Activated CD8-positive, alpha-beta memory T cell treated with anti-CD3 and anti-CD28 coated beads, Interleukin-2, amount 50 U/mL, for 24 hours (primary cell): ENCODE measurements around the gene TMTC1.
"Not testable (repeated sequence)": the region's sequence is repeated elsewhere in the genome, so short reads cannot be mapped to it uniquely, and the experiment has no call there.

Experiments used
- DNase-seq: peaks from one replicate; pipeline ENCODE4 v3.0.0-alpha.2; 2020; ENCODE audit errors: extremely low read depth

Gene TMTC1

DNA sequence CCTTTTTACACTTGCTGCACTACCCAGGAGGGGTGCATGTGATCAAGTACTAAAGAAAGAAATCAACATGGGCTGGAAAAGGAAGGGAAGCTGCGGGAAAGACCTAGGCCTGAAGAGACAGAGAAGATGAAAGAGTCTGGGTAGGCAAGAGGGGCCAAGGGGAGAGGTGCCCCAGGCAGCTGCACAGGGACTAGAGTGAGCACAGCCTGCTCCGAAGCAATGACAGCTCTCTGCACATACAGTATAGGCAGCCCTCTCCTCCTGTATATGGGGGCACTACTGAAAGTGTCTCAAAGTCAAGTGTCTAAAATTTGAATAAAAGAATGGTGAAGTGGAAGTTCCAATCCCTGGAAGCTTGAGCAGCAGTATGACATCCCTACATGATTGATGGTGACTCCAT is 112.0 kb downstream of the TMTC1 start:
- DNase-seq, result no peak

DNA sequence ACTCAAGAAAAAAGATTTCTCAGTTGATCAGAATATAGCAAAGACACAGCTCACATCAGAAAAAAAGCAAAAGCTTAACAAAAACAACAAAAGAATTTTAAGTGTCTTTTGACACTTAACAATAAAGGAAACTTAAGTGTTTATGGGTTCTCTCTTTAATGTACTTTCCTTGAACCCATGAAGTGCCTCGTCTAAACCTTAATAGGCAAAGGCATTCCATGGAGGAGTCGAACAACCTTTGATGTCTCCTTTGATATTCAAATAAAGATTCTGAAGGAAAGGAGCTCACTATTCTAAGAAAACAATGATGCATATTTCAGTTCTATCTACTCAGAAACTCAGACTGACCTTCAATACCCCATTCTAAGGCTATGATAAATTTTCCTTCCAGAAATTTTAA is 116.7 kb downstream of the TMTC1 start:
- DNase-seq, result no peak

DNA sequence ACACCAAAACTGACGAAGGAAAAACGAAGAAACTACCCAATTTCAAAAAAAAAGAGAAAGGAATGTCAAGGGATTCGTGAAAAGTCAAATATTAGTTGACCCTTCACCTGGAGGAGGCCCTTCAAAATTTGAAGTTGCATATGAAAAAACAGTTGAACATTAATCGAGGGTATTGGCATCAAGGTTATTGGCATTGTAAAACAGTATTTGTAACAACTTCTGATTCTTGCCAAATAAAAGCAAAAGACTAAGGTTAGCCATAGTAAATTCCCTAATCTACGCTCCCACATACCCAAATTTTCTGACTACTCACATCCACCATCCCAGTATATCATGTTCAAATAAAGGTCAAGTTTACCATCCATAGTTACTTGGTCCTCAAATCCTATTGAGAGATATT is 118.6 kb downstream of the TMTC1 start:
- DNase-seq, result no peak

DNA sequence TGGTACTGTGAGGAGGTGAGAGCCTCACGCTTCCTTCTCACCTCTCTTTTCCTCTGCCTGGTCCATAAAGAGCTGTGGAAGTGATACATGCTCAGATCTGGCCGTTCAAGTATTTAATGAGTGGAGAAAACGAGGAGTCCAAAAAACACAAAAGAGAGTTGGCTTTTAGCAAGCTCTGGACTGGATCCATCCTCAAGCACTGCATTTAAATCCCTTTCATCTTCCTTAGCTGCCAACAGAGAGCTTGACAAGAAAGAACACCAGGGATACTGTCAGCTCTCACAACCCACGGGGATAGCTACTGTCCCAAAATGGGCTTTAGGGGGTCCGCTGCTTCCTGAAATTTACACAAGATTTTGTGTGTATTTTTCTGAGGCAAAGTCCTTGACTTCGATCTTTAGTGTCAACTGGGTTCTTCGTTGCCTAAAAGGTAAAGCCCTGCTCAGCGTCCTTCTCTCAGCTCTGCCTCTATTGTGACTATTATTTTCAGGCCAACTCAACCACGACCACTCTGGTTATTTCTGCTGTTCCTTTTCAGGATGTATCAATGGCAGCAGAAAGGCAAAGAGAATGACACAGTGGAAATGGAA is 120.9 kb downstream of the TMTC1 start:
- DNase-seq, result no peak

DNA sequence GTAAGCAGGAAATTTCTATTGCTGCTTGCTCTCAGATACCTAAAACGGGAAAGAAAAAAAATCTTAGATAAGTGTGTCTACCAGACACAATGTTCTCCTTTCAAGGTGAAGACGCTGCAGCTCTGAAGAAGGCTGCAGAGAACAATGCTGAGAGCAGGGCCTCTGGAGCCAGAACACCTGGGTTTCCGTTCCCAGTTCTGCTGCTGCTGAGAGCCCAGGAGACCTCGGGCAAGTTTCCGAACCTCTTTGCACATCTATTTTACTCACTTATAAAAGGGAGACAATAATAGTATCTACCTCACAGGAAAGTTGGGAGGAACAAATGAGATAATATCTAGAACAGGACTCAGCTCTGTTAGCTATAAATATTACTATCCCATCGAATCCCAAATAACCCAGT is 122.9 kb downstream of the TMTC1 start:
- DNase-seq, result no peak

DNA sequence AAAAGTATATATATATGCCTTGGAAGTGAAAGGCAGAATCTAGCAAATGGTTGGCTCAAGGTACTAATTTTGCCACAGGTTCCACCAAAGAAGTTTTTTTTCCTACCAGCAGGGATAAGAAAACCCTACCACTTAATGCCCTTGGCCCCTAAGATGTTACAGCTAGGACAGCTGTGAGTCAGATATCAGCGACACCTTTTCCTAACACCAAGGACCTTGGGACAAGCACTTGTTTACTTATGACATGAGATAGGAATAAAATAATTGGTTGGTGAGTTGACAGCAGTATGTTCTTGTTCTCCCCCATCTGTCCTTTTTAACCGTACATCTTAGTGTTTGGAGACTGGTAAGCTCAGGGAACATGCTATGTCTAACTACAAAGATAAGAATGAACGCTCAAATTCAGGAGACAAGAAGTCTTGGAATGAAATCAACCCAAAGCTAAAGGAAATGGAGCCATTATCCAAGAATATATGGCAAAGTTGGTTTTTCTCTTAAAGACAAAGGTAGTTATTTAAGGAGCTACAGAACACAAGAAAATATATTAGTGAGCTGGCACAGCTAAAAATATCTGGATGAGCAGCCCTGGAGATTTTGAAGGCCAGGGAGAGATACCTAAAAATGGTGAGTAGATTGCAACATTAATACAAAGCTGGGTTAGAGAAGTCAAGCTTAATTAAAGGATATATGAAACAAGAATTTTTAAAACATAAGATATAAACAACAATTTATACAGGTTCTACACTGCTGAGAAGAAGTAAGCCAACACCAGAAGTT is 126.8 kb downstream of the TMTC1 start:
- no peak for DNase-seq

DNA sequence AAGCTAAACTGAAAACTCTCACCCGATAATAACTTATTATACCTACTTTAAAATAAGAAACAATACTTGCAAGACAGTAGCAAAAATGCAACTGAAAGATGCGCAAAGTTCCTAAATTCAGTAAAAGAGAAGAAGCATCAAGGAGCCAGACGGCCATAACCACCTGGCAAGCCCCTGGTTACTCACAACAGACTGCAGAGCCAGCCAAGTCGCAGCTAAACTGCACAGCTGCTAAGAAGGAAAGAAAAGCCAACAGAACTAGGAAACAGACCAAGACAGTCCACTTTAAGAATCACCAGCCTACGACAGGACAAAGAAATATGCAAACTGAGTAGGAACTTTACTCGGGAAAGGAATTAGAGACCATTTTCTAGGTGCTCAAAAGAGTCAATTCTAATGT is 127.9 kb downstream of the TMTC1 start:
- DNase-seq, result no peak

DNA sequence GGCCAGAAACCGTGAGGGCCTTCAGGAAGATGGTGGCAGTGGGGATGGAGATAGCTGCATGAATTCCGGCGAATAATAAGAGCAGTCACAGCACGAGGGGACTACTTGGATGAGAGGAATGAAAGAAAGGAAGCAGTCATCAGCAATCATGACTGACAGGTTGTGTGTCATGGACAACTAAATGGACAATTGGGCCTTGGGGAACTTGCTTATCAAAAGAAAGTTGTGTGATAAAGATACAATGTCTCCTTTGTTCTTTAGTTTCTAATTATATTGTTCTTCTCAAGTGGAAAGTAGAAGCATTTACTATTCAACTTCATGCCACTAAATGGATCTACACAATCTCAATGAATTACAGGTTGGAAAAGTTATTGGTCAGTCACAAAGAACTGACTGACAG is 130.5 kb downstream of the TMTC1 start:
- no peak for DNase-seq

DNA sequence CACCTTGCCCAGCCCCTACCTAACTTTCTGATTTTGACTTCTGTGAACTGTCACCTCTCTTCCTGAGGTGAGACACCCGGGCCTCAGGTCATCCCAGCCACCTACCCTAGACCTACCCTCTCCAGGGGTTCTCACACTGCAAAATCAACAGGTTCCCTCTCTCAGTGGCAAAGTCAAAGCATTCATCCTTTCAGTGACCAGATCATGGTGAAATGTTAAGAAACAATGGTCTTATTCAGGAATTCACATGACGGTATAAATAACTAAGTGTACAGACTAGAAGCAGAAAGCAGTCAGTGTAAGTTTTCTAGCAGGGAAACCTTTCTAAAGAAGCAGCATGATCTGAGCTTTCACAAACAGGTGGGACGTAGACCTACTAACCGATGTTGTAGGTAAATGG is 133.4 kb downstream of the TMTC1 start:
- no peak for DNase-seq

DNA sequence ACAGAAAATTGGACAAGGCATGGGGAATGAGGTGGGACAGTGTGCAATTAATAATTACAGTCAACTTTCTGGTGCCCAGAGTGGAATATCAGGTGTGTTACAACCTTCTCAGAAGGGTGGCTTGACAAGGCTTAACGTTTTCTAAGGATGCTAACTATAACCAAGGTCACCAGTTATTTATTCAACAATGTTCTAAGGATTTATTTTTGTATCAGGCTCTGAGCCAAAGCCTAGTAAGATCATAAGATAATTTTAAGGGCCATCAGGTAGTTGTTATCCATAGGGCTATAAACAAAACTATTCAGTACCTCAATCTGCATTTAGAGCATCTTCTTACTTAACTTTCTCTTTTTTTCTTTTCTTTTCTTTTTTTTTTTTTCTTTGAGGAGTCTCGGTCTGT is 134.0 kb downstream of the TMTC1 start:
- DNase-seq, result no peak

DNA sequence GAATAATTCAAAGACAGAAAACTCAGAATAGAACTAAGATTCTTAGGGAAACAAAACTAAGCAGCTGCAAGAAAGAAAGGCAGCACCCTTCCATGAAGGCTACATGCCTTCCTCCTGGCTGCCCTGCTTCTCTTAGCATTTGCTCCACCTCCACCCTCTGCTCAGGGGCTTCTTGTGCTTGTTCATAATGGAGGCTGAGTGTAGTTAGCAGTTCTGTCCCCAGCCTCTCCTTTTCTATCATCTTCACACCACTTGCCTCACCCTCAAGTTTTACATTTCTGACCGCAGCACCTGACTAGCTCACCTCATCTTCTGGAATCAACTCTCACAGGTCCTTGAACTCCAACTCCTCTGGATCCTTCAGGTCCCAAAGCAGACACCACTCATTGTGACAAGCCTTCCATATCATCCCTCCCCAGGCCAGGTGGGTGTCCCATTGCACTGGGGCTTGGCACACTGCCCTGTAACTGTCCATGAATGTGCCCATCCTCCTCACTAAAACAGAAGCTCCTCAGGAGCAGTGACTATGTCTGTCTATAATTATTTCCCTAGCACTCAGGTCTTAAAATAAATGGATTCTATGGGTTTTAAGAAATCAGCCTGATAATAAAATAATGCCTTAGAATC is 139.1 kb downstream of the TMTC1 start:
- DNase-seq, result no peak

DNA sequence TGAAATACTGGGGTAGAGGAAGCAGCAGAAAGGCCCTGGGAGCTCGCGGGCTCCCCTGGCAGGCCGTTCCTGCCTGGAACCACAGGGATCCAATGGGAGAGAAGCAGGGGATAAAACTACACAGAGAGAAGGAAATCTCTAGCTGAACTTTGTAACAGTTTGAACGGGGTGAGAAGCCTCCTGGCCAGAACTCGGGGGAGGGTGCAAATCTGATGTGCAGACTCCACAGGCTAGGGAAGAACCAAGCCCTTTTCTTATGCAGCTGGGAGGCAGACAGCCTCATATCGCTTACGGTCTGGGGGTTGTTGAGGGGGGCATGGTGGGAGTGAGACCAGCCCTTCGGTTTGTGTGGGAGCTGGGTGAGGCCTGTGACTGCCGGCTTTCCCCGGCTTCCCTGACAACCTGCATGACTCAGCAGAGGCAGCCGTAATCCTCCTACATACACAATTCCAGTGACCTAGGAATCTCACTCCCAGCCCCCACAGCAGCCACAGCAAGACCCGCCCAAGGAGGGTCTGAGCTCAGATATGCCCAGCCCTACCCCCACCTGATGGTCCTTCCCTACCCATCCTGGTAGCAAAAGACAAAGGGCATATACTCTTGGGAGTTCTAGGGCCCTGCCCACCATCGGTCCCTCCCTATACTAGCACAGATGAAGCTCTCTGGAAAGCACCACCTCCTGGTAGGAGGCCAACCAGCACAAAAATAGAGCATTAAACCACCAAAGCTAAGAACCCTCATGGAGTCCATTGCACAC is 143.0 kb downstream of the TMTC1 start:
- DNase-seq, result no peak

DNA sequence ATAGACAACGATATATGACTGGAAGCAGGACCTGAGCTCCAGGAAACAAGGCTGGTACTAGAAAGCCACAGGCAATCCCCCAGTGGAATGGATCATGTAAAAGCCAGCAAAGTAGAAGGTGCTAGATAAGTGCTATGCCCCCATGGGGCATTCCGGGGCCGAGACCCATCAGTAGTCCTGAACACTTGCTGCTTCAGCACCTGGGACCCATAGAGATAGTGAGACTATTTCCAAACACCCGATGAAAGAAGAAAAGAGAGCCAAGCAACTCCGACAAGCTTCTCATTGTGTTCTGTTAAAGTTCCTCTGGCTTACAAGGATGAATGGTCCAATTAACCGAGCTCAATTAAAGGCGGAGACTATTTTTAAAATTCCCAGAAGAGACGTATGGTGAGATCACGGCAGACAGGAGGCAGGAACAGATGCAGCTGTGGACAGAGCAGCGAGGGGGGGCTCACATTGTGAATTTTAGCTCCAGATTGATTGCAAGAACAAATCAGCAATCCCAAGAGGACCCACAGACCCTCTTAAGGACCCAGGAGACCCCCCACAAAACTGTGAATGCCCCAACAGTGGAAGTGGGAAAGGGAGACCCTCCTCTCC is 143.7 kb downstream of the TMTC1 start:
- DNase-seq, result no peak

DNA sequence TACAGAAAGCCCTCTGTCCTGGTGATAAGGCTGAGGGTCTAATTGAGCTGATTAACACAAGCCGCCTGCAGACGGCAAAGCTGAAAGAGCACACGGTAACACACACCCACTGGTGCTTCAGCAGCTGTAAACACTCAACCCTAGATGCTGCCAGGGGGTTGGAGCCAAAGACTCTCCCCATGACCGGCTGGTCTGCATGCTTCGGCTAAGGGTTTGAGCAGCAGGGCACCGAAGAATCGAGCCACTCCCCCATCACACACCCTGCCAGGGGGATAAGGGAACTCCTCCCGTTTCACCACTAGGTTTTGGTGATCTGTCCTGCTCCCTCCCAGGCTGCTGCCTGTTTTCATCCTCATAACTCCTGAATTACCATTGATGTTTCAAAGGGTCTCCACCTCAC is 145.2 kb downstream of the TMTC1 start:
- DNase-seq, result no peak

DNA sequence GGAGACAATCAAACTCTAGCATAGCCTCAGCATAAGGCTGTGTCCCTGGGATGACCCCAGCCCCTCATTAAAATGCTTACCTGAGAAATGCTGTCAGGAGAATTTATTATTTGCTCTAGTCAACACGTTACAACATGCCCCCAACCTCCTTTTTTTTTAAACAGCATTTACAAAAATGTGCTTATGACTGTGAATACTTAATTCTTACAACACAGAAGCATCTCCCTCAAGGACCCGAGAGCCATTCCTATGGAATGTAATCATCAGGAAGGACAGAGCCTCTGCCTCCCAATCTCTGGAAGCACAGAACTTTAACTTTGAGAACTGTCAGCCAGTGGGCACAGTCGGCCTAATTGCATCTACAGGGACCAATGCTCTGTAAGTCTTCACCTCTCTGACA is 149.7 kb downstream of the TMTC1 start:
- DNase-seq, result no peak

DNA sequence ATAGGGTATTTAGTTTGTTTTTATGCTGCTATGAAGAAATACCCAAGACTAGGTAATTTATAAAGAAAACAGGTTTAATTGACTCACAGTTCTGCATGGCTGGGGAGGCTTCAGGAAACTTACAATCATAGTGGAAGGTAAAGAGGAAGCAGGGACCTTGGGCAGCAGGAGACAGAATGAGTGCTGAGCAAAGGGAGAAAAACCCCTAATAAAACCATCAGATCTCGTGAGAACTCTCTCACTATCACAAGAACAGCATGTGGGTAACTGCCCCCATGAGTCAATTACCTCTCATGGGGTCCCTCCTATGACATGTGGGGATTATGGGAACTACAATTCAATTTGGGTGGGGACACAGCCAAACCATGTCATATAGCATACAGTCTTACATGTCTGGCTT is 153.6 kb downstream of the TMTC1 start:
- DNase-seq, result not testable (repeated sequence)

DNA sequence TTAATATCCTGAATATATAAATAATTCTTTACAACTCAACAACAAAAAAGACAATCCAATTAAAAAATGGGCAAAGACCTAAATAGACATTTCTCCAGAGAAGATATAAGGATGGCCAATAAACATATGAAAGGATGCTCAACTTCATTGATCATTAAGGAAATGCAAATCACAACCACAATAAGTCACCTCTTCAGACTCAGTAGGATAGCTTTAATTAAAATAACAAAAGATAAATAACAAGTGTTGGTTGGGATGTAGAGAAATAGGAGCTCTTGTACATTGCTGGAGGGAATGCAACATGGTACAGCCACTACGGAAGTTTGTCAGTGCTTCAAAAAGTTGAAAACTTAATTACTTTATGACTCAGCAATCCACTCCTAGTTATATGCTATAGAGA is 156.5 kb downstream of the TMTC1 start:
- no peak for DNase-seq

DNA sequence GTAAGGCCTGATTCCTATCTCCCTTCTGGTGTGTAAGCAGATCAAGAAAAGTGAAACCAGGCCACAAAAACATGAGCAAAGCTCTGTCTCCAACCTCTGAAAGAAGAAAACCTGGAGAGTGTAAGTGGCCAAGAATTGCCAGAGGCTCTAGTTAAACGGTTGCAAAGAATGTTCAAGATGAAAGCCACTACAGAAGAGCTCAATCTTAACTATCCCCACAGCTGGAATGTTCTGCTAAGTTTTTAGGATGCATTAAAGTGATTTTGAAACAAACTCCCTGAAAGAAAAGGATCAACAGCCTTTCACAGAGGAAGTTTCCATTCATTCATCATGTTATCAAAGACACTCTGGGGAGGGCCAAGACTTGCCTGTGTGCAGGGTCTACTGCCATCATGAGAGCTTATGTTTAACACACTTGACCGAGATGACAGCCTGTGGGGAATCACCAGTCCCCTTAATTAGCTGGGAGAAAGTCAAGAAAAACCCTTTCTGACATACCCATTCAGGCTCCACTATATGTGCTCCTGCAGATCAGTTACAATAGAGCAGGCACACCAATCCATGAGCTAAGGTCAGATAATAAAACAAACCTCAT is 158.3 kb downstream of the TMTC1 start:
- no peak for DNase-seq

DNA sequence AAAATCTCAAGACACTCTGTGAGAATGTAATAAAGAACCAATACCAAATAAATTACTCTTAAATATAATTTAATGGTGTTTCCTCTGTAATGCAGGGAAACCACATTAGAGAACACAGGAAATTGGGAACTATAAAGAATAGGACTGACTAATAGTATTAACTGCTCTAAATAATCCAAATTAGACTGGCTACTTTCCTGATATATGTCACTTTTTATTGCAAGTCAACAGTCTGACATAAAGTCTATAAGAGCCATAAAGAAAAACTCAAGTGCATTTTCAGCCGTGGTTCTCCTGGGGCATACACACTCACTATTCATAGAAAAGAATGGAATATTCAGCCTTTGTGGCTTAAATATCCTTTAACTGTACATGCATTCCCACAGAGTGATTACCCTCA is 161.5 kb downstream of the TMTC1 start:
- DNase-seq, result no peak

DNA sequence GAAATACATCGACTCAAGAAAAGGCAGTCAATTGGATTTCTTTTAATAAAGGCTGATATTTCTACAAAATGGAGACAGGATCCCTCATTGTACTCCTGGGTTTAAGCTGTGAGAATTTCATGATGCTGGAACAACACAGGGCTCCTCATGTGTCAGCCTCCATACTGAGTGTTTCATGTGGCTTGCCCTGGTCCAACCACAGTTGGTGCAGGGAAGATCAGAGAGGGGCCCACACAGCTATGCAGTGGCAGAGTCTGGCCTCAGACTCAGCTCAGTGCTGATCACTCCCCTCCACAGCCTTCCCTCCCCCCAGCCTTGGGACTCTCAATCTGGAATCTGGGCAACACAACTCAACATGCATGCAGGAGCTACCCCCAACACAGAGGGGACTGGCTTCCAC is 163.7 kb downstream of the TMTC1 start:
- no peak for DNase-seq

DNA sequence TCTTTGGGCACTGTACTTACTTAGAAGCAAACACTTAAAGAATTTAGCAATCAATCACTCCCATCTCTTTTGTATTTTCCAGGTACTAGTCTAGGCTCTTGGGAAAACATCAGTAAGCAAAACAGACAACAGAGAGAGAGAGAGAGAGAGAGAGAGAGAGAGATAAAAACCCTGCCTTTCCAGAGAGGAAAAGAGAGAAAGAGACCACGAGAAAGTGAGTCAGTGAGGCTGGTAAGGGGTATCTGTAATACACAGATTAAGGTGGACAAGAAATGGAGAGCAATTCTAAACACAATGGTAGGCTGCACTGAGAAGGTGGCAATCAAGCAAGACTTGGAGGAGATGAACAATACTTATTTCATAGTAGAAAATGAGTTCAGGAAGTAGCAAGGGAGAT is 166.3 kb downstream of the TMTC1 start:
- DNase-seq, result no peak
